ENCODE results near the gene FAAP20.

FAAP20 gene

DNA sequence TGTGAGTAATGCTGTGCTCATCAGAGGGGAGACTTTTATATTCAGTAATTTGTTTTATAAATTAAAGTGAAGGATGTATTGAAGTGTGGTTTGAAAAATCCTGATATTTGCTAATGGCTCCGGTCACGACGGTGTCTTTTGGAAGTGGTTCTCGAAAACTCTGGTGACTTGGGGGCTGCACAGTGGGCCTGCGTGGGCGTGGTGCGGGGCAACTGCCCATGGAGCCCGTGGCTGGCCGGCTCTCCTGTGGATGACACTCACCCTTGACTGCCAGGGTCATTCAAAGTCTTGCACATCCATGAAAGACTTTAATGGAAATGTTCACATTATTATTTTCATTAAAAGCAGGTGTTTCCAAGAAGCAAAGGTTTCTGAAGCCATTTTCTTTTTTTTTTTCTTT is 7.7 kb downstream of the FAAP20 start:
- ChIA-PET CTCF (no interaction called here), POLR2A (interaction anchor here (0.6 kb wide), 1 partner anchor 256 kb away, joined by 3 read pairs; no protein-coding TSS in a partner anchor)
- no peaks in the 10 kb centered on the region for H3K9me3 ChIP-seq (ENCODE audit: control insufficient read depth, insufficient read depth, low read depth, low read length)
- peaks cover 0 to 64% of the 10 kb centered on the region in 2 experiments; a peak in 2 of 3 replicates for H3K36me3 ChIP-seq (ENCODE audit: control insufficient read depth in 2 of 2, insufficient read depth in 1 of 2, low read length in 2 of 2)
- TF ChIP-seq ZNF677 (tag by site-specific recombination; IDR thresholded peaks at IDR 0.05) (no peak), ZNF311 (tag by site-specific recombination; IDR thresholded peaks at IDR 0.05; ENCODE audit: borderline replicate concordance) (no peak), SP7 (tag by site-specific recombination; IDR thresholded peaks at IDR 0.05) (no peak), BCL11B (tag by site-specific recombination; IDR thresholded peaks at IDR 0.05; ENCODE audit: low read depth) (no peak), ZNF555 (tag by site-specific recombination; conservative IDR thresholded peaks at IDR 0.05) (no peak), ZBTB20 (tag by site-specific recombination; IDR thresholded peaks at IDR 0.05) (no peak), ZNF561 (tag by site-specific recombination; IDR thresholded peaks at IDR 0.05; ENCODE audit: borderline replicate concordance) (no peak), YY2 (tag by site-specific recombination; IDR thresholded peaks at IDR 0.05) (no peak), KLF7 (tag by site-specific recombination; IDR thresholded peaks at IDR 0.05; ENCODE audit: borderline replicate concordance) (no peak), ZNF350 (tag by site-specific recombination; IDR thresholded peaks at IDR 0.05) (no peak)
- TF ChIP-seq, protein P1, sequence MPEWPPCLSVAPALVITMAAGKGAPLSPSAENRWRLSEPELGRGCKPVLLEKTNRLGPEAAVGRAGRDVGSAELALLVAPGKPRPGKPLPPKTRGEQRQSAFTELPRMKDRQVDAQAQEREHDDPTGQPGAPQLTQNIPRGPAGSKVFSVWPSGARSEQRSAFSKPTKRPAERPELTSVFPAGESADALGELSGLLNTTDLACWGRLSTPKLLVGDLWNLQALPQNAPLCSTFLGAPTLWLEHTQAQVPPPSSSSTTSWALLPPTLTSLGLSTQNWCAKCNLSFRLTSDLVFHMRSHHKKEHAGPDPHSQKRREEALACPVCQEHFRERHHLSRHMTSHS (tag by site-specific recombination; IDR thresholded peaks at IDR 0.05): no peak
- TF ChIP-seq, protein P2, sequence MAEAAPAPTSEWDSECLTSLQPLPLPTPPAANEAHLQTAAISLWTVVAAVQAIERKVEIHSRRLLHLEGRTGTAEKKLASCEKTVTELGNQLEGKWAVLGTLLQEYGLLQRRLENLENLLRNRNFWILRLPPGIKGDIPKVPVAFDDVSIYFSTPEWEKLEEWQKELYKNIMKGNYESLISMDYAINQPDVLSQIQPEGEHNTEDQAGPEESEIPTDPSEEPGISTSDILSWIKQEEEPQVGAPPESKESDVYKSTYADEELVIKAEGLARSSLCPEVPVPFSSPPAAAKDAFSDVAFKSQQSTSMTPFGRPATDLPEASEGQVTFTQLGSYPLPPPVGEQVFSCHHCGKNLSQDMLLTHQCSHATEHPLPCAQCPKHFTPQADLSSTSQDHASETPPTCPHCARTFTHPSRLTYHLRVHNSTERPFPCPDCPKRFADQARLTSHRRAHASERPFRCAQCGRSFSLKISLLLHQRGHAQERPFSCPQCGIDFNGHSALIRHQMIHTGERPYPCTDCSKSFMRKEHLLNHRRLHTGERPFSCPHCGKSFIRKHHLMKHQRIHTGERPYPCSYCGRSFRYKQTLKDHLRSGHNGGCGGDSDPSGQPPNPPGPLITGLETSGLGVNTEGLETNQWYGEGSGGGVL (tag by site-specific recombination; IDR thresholded peaks at IDR 0.05): no peak
- TF ChIP-seq, protein P3, sequence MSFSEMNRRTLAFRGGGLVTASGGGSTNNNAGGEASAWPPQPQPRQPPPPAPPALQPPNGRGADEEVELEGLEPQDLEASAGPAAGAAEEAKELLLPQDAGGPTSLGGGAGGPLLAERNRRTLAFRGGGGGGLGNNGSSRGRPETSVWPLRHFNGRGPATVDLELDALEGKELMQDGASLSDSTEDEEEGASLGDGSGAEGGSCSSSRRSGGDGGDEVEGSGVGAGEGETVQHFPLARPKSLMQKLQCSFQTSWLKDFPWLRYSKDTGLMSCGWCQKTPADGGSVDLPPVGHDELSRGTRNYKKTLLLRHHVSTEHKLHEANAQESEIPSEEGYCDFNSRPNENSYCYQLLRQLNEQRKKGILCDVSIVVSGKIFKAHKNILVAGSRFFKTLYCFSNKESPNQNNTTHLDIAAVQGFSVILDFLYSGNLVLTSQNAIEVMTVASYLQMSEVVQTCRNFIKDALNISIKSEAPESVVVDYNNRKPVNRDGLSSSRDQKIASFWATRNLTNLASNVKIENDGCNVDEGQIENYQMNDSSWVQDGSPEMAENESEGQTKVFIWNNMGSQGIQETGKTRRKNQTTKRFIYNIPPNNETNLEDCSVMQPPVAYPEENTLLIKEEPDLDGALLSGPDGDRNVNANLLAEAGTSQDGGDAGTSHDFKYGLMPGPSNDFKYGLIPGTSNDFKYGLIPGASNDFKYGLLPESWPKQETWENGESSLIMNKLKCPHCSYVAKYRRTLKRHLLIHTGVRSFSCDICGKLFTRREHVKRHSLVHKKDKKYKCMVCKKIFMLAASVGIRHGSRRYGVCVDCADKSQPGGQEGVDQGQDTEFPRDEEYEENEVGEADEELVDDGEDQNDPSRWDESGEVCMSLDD (tag by site-specific recombination; IDR thresholded peaks at IDR 0.05): no peak
- no peaks in the 10 kb centered on the region for H3K4me1 ChIP-seq (ENCODE audit: control insufficient read depth, insufficient read depth, low read length)
- H3K4me3 ChIP-seq (ENCODE audit: low read depth, low read length): no peak overlapping the region
- H3K27ac ChIP-seq (ENCODE audit: extremely low read depth, low read depth, low read length): no peak overlapping the region

DNA sequence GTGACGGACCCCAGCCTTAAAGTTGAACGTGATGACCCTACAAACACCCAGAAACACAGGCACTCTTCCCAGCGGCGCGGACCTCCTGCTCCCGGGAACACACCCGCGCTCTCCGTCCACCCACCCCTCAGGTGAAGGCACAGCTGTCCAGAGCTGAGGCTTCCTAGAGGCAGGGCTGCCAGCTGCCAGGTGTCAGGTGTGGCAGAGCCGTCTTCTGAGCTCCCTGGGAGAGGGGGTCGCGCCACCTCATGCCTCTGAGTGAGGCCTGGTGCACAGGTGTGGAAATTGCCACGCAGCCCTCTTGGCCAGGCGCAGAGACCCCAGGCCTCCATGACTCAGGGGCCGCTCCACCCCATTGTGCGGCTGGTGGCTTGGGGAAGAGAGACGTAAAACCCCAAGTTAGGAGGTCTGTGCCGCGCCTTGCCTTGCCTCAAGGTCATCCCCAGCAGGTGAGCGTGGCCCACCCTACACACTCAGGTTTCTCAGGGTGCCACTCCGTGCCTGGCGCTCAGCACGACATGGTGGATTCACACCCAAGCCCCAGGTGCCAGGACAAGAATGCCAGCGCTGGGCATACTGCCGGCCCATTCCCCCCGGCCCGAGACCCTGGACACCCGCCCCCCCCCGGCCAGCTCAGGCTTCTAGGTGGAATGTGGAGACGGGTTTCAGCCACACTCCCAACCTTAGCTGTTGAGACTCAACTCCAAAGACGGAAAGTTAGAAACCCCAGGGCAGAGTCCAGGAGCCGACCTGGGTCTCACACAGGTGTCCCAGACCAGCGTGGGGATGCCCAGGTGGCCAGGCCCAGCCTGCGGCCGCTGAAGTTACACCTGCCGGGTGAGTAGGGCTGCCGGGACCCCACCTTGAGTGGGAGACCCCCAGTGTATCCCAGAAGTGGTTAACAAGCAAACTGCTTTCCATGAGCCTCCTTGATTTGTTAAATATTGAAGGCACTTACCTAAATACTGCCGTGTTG is 8.4 kb downstream of the FAAP20 start:
- Histone ChIP-seq H3K9me3 (ENCODE audit: control insufficient read depth, insufficient read depth, low read depth, low read length) (no peaks in the 10 kb centered on the region), H3K4me1 (ENCODE audit: control insufficient read depth, insufficient read depth, low read length) (no peaks in the 10 kb centered on the region), H3K4me3 (ENCODE audit: low read depth, low read length) (no peak overlapping the region), H3K27ac (ENCODE audit: extremely low read depth, low read depth, low read length) (no peak overlapping the region), H3K36me3 (ENCODE audit: control insufficient read depth in 2 of 2, insufficient read depth in 1 of 2, low read length in 2 of 2) (peaks cover 0 to 59% of the 10 kb centered on the region in 2 experiments; a peak in 2 of 3 replicates)
- TF ChIP-seq ZNF174 (tag by site-specific recombination; IDR thresholded peaks at IDR 0.05): no peak
- no peak for TF ChIP-seq ZNF239 (tag by site-specific recombination; IDR thresholded peaks at IDR 0.05)
- no peak for TF ChIP-seq MYNN (tag by site-specific recombination; IDR thresholded peaks at IDR 0.05; ENCODE audit: borderline replicate concordance)
- TF ChIP-seq, protein P4, sequence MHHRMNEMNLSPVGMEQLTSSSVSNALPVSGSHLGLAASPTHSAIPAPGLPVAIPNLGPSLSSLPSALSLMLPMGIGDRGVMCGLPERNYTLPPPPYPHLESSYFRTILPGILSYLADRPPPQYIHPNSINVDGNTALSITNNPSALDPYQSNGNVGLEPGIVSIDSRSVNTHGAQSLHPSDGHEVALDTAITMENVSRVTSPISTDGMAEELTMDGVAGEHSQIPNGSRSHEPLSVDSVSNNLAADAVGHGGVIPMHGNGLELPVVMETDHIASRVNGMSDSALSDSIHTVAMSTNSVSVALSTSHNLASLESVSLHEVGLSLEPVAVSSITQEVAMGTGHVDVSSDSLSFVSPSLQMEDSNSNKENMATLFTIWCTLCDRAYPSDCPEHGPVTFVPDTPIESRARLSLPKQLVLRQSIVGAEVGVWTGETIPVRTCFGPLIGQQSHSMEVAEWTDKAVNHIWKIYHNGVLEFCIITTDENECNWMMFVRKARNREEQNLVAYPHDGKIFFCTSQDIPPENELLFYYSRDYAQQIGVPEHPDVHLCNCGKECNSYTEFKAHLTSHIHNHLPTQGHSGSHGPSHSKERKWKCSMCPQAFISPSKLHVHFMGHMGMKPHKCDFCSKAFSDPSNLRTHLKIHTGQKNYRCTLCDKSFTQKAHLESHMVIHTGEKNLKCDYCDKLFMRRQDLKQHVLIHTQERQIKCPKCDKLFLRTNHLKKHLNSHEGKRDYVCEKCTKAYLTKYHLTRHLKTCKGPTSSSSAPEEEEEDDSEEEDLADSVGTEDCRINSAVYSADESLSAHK (tag by site-specific recombination; IDR thresholded peaks at IDR 0.05): no peak
- no peak for TF ChIP-seq ZNF157 (tag by site-specific recombination; IDR thresholded peaks at IDR 0.05)
- TF ChIP-seq, protein P5, sequence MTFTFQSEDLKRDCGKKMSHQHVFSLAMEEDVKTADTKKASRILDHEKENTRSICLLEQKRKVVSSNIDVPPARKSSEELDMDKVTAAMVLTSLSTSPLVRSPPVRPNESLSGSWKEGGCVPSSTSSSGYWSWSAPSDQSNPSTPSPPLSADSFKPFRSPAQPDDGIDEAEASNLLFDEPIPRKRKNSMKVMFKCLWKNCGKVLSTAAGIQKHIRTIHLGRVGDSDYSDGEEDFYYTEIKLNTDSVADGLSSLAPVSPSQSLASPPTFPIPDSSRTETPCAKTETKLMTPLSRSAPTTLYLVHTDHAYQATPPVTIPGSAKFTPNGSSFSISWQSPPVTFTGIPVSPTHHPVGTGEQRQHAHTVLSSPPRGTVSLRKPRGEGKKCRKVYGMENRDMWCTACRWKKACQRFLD (tag by site-specific recombination; IDR thresholded peaks at IDR 0.05): no peak
- TF ChIP-seq SP7 (tag by site-specific recombination; IDR thresholded peaks at IDR 0.05): no peak
- TF ChIP-seq ZNF585B (tag by site-specific recombination; IDR thresholded peaks at IDR 0.05): no peak
- TF ChIP-seq, protein P6, sequence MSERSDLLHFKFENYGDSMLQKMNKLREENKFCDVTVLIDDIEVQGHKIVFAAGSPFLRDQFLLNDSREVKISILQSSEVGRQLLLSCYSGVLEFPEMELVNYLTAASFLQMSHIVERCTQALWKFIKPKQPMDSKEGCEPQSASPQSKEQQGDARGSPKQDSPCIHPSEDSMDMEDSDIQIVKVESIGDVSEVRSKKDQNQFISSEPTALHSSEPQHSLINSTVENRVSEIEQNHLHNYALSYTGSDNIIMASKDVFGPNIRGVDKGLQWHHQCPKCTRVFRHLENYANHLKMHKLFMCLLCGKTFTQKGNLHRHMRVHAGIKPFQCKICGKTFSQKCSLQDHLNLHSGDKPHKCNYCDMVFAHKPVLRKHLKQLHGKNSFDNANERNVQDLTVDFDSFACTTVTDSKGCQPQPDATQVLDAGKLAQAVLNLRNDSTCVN (tag by site-specific recombination; optimal IDR thresholded peaks at IDR 0.05): no peak
- no peak for TF ChIP-seq KLF10 (tag by site-specific recombination; IDR thresholded peaks at IDR 0.05)
- ChIA-PET POLR2A (interaction anchor here (0.6 to 1.1 kb wide), 2 partner anchors 12 to 256 kb away, joined by 3 read pairs; no protein-coding TSS in a partner anchor), CTCF (interaction anchor here (0.9 to 1.2 kb wide), 2 partner anchors 12 to 195 kb away, joined by 3 to 4 read pairs; no protein-coding TSS in a partner anchor)
